ENCODE data around the gene HNRNPLL. TPM values are rescaled to one million over a fixed set of nuclear protein-coding genes. Genes with fewer than 3 reads are reported as not detected.

The HNRNPLL gene
- total RNA-seq, 2 donors from 2014 or later = 70.9 to 74.1 TPM

DNA sequence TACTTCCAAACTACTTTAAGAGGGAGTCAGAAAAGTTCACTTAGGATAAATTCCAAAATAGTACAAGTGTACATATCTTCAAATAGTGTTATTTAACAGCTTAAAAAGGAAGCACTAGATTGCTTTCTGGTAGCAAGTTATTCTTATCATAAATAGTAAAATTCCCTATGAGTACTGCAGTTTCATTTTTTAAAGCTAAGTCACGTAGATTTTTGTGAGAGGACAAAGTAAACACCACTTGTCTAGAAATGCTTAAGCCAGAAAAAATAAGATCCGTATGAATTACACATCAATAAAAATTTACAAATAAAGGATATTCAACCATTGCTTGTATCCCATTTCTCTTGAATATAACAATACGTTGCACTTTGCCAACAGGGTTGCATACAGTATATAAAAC is 19.2 kb downstream of the HNRNPLL start:
- Mint-ChIP-seq H3K4me1 (peaks cover 26% of the 10 kb centered on the region), H3K27ac (no peak overlapping the region), H3K27me3 (ENCODE audit: insufficient read depth) (no peaks in the 10 kb centered on the region), H3K9me3 (no peaks in the 10 kb centered on the region), H3K4me3 (no peak overlapping the region), H3K36me3 (ENCODE audit: low read depth) (peaks cover 61% of the 10 kb centered on the region)
- 95 to 100% methylated on average over 3 of the region's 3 CpGs for WGBS, 2 experiments (ENCODE audit: insufficient coverage in 1 of 2, insufficient read length in 1 of 2)
- Histone ChIP-seq H3K4me1 (ENCODE audit: control insufficient read depth, insufficient read depth, low read length) (peaks cover 5% of the 10 kb centered on the region), H3K27me3 (ENCODE audit: control insufficient read depth, insufficient read depth, low read length, poor library complexity, severe bottlenecking) (no peaks in the 10 kb centered on the region), H3K4me3 (ENCODE audit: low read length) (no peak overlapping the region), H3K36me3 (ENCODE audit: control insufficient read depth, insufficient read depth, low read length) (peaks cover 87% of the 10 kb centered on the region), H3K27ac (ENCODE audit: low read depth, low read length) (no peak overlapping the region), H3K9me3 (ENCODE audit: control insufficient read depth, low read length) (no peaks in the 10 kb centered on the region), H3K9ac (ENCODE audit: extremely low read depth, low read length, poor library complexity, severe bottlenecking) (no peak overlapping the region)
- TF ChIP-seq, protein P1, sequence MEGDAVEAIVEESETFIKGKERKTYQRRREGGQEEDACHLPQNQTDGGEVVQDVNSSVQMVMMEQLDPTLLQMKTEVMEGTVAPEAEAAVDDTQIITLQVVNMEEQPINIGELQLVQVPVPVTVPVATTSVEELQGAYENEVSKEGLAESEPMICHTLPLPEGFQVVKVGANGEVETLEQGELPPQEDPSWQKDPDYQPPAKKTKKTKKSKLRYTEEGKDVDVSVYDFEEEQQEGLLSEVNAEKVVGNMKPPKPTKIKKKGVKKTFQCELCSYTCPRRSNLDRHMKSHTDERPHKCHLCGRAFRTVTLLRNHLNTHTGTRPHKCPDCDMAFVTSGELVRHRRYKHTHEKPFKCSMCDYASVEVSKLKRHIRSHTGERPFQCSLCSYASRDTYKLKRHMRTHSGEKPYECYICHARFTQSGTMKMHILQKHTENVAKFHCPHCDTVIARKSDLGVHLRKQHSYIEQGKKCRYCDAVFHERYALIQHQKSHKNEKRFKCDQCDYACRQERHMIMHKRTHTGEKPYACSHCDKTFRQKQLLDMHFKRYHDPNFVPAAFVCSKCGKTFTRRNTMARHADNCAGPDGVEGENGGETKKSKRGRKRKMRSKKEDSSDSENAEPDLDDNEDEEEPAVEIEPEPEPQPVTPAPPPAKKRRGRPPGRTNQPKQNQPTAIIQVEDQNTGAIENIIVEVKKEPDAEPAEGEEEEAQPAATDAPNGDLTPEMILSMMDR (conservative IDR thresholded peaks at IDR 0.05) = no peak
- no peak for DNase-seq

DNA sequence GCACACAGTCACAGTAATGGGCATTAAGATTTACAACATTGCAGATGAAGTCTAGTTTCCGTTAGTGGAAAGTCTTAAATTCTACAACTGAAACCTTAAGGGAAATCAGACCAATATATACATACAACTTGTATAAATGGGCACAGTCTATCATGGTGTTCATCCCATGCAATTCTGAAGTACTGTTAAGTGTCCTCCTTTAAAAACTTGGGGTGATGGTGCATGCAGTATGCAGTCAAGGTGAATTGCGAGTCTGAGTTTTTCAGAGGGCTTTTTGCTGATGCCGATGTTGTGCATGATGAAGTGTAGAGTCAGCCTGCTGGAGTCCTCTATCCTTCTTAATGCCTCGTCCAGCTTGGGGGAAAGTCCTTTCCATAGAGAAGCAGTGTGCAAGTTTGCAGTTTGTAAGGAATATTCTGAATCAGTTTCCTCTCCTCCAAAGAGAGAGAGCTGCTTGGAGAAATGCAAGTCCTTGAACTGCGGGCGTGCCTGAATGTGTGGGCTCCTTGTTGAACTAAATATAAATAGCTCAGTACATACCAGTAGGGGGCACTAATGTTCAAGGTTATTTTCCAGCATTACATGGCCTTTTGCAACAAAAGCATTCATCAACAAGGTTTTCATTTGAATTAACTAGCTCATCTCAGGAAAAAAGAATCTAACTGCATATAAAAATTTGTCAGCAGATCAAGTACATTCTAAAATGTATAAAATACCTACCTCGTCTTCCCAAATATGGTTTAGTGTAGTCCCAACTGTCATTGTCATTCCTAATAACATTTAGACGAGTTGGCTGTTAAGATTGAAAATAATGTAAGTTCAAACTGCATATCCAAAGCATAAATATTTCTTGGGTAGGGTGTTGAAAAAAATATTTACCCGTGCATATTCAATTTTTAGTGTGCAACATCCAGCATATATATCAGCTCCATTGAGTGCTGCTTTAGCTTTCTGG is 21.3 kb downstream of the HNRNPLL start:
- no peaks in the 10 kb centered on the region for H3K9me3 ChIP-seq (ENCODE audit: control insufficient read depth, low read length)
- no peak overlapping the region for H3K27ac ChIP-seq (ENCODE audit: low read depth, low read length)
- peaks cover 64% of the 10 kb centered on the region for H3K36me3 Mint-ChIP-seq (ENCODE audit: low read depth)
- TF ChIP-seq, protein P1 (conservative IDR thresholded peaks at IDR 0.05) = peak; percentile 83
- no peaks in the 10 kb centered on the region for H3K27me3 ChIP-seq (ENCODE audit: control insufficient read depth, insufficient read depth, low read length, poor library complexity, severe bottlenecking)
- peaks cover 23% of the 10 kb centered on the region for H3K4me1 Mint-ChIP-seq
- WGBS, 2 experiments (ENCODE audit: insufficient coverage in 1 of 2, insufficient read length in 1 of 2) = 82 to 90% methylated on average over 4 to 9 of the region's 9 CpGs
- no peak overlapping the region for H3K4me3 Mint-ChIP-seq
- H3K27ac Mint-ChIP-seq = peak overlapping the region; percentile 75
- H3K9ac ChIP-seq (ENCODE audit: extremely low read depth, low read length, poor library complexity, severe bottlenecking) = no peak overlapping the region
- peaks cover 90% of the 10 kb centered on the region for H3K36me3 ChIP-seq (ENCODE audit: control insufficient read depth, insufficient read depth, low read length)
- peaks cover 5% of the 10 kb centered on the region for H3K4me1 ChIP-seq (ENCODE audit: control insufficient read depth, insufficient read depth, low read length)
- DNase-seq = peak; percentile 75
- H3K27me3 Mint-ChIP-seq (ENCODE audit: insufficient read depth) = no peaks in the 10 kb centered on the region
- H3K4me3 ChIP-seq (ENCODE audit: low read length) = no peak overlapping the region
- no peaks in the 10 kb centered on the region for H3K9me3 Mint-ChIP-seq

DNA sequence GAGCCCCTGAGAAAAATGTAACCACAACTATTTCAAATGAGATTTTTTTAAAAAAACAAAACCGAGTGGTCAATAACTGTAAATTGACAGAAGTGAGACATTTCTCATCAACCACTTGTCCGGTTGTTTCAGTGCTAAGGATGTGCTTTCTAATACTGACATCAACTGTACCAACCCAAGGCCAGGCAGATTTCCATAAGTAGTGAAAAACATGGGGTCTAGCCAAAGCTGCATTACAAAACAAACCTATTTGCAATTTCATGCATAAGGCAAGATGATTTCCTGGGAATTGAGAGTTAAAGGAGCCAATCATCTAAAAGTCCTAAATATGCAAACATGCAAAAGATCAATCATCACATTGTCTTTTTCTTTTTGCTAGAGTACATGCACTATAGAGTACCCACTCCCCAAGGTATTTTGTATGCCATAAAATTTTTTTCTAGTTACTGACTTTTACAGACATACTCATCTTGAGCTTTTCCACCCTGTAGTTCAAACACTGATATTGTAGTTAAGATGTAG is 22.6 kb downstream of the HNRNPLL start:
- Histone ChIP-seq H3K9me3 (ENCODE audit: control insufficient read depth, low read length) (no peaks in the 10 kb centered on the region), H3K27me3 (ENCODE audit: control insufficient read depth, insufficient read depth, low read length, poor library complexity, severe bottlenecking) (no peaks in the 10 kb centered on the region), H3K9ac (ENCODE audit: extremely low read depth, low read length, poor library complexity, severe bottlenecking) (no peak overlapping the region), H3K36me3 (ENCODE audit: control insufficient read depth, insufficient read depth, low read length) (peaks cover 89% of the 10 kb centered on the region), H3K27ac (ENCODE audit: low read depth, low read length) (no peak overlapping the region), H3K4me3 (ENCODE audit: low read length) (no peak overlapping the region), H3K4me1 (ENCODE audit: control insufficient read depth, insufficient read depth, low read length) (peaks cover 5% of the 10 kb centered on the region)
- Mint-ChIP-seq H3K27ac (no peak overlapping the region), H3K36me3 (ENCODE audit: low read depth) (peaks cover 60% of the 10 kb centered on the region), H3K4me3 (no peak overlapping the region), H3K27me3 (ENCODE audit: insufficient read depth) (no peaks in the 10 kb centered on the region), H3K4me1 (peaks cover 26% of the 10 kb centered on the region), H3K9me3 (no peaks in the 10 kb centered on the region)
- WGBS, 2 experiments (ENCODE audit: insufficient coverage in 1 of 2, insufficient read length in 1 of 2) = 71% methylated on average over 2 of the region's 2 CpGs; no CpG with 5 or more reads in 1 of the 2 experiments
- TF ChIP-seq, protein P1 (conservative IDR thresholded peaks at IDR 0.05) = no peak
- no peak for DNase-seq
